Left ventricle myocardium superior (tissue), 1 donor: ENCODE results near the gene ZNF385D. TPM values are rescaled to one million over a fixed set of nuclear protein-coding genes. Genes with fewer than 3 reads are reported as not detected.

Source experiments
- ATAC-seq: fragments of 200-7000 bp; cut with Tn5 transposase; one replicate; pipeline ENCODE4 v1.9.1; 2020; ENCODE audit warnings: mild to moderate bottlenecking, moderate library complexity
- DNase-seq: peaks from one replicate; pipeline ENCODE4 v3.0.0-alpha.2; 2020
- intact Hi-C: fragments of 100-400 bp; cut with micrococcal nuclease; formaldehyde crosslinking; loops from one replicate; pipeline ENCODE4 v1.11.0; 2022
- total RNA-seq: library from RNA; stranded (reverse); fragmentation: NEBNext Ultra II Directional; extraction: Animal tissue kit (Norgen Biotek cat#: 25700); gene quantifications from one replicate; pipeline ENCODE4 v1.2.1, GENCODE V29; 2021
- donor health status: DM: no; HTN: yes; CAD: no; lungs with severe emphysema.

The ZNF385D gene
- total RNA-seq, 1 donor from 2014 or later = 2.8 TPM

DNA sequence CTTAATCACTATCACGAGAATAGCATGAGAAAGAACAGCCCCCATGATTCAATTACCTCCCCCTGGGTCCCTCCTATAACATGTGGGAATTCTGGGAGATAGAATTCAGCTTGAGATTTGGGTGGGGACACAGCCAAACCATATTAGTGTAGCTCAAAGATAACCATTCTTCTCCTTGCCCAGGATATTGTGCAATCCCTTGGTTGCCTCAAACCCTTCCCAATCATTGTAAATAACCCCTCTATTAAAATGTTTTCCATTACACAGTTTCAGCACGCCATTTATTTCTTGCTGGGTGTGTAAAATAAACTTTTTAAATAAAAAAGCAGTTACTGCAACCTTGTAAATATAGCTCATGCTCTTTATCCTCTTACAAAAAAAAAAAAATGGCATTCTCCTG, 47.7 kb downstream of the ZNF385D start:
- ATAC-seq (no peak), DNase-seq (no peak)
- intact Hi-C loops = no loop called here

- intact Hi-C loops = no loop called here
- no peak for DNase-seq
- ATAC-seq = no peak
These were observed 53.3 kb downstream of the ZNF385D start for GRCh38 chr3:21697707-21698106.

- no peak for ATAC-seq
- intact Hi-C loops = no loop called here
- no peak for DNase-seq
These were observed 56.5 kb downstream of the ZNF385D start for GRCh38 chr3:21694506-21694905.

DNA sequence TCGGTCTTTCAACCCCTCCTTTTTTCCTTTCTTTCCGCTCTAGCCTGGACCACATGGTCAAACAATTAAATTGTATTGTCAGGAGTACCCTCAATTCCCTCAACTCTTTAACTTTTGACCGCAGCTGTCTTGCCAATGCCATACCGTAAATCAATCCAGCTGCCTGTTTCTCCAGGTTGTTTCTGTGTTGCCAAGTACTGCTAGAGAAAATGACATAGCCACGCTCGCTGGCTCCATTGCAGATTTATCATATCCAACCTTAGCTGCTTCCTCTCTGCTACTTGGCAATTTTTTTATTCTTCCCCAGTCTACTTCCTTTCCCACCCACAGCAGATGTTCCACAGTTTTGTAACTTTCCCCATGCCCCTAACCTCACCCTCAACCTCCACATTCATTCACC, 60.0 kb downstream of the ZNF385D start:
- ATAC-seq (no peak), DNase-seq (no peak)
- intact Hi-C loops = no loop called here

GRCh38 chr3:21682206-21682605, 68.8 kb downstream of the ZNF385D start:
- ATAC-seq (no peak), DNase-seq (no peak)
- intact Hi-C loops = no loop called here

DNA sequence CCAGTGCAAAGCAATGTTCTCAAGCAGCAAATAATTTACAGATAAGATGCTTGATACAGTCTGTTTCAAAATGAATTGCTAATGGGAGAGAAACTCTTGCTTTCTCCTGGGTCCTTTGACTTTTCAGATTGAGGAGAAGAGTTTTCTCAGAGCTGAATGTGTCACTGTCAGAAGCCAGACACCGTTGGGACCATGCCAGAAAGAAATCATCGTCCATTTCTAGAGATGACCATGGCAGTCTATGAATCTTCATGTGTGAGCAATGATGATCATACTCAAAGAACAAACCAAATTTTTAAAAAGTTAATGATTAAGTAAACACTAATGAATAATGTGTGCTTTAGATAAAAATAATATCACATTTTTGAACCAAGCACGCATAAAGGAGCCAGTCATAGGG, 77.6 kb downstream of the ZNF385D start:
- intact Hi-C loops = no loop called here
- ATAC-seq = no peak
- no peak for DNase-seq

GRCh38 chr3:21672303-21672702, 78.7 kb downstream of the ZNF385D start:
- ATAC-seq = no peak
- DNase-seq = no peak
- intact Hi-C loops = no loop called here

GRCh38 chr3:21670386-21670785, 80.6 kb downstream of the ZNF385D start:
- ATAC-seq (no peak), DNase-seq (no peak)
- intact Hi-C loops = no loop called here

DNA sequence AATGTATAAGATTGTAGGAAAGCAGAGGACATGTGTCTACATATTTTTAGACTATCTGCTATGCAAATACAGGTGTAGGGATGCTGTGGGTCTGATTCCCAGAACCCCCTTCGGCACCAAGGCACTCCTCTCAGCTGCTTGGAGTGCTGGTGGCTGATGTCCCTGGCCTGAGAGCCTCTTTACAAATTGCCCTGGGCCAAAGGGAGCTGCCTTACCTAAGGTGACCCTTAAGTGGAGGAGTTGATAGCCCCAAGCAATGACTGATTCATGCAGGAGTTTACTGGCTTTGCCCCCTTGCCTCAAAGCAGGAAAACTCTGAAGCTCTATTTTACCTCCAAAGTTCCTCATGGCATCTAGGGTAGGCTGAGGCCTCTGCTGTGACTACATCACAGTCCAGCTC, 83.0 kb downstream of the ZNF385D start:
- DNase-seq = no peak
- intact Hi-C loops = no loop called here
- ATAC-seq = no peak

DNA sequence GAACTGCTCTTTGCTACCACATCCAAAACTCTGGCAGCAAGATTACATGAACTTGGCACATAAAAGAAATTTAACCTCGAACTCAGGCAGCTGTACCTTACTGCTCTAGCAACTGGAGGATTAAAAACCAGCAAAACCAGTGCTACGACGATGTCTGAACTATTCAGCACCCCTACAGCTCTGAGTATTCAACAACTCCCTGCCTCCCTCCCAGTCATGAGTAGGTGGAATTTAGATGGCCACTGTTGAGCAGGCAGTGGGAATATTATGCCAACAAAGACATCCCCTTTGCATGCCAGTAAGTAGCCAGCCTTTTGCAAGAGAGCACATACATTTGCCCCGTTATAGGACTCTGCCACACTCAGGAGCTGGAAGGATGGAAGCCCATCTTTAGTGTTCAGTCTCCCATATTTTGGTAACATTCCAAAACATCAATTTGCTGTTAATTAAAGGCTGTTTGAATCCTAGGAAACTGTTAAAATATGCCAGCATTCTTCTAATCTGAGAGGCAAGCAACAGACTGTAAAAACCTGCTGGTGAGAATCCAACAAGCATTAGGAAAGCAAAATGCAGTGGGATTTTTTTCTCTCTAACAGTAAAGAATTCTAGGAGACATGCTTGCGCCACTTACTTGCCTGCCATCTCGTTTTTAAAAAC, 85.4 kb downstream of the ZNF385D start:
- no peak for DNase-seq
- intact Hi-C loops = no loop called here
- ATAC-seq = no peak

DNA sequence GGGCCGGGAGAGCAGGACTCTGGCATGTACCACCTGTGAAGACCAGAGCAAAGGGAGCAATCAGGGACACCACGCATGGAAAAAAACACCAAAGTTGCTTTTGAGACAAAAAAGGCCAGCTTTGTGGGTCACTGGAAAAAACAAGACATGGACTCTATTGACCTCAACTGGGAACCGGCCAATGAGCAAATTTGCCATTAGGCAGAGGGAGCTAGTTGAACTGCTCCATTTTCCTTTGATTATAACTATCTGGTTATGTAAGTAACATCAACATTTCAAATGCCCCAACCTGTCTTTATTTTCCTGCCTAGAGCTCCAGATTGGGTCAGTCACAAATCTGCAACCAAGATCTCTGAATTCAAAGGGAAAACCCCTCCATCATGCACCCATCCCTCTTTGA, 86.0 kb downstream of the ZNF385D start:
- no peak for ATAC-seq
- intact Hi-C loops = no loop called here
- DNase-seq = no peak

GRCh38 chr3:21662403-21662802, 88.6 kb downstream of the ZNF385D start:
- ATAC-seq (no peak), DNase-seq (no peak)
- intact Hi-C loops = no loop called here

DNA sequence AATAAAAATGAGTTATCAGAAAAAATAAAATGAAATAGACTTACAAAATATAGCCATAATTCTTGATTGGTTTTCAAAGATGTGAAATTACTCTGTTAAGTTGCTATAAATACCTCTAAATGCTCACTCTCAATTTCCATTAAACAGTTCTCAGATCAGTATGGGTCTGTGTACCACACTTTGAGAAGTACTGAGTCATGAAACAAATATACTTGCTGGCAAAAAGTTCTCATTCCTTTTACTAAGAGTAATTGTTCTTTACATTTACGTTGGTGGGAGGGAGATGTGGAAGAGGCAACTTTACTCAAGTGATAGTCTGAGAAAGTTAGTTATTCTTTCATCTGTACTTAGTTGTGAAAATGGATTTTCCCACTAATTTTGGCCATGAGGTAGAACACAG, 96.3 kb downstream of the ZNF385D start:
- intact Hi-C loops = no loop called here
- no peak for ATAC-seq
- no peak for DNase-seq

GRCh38 chr3:21654241-21654640, 96.8 kb downstream of the ZNF385D start:
- no peak for DNase-seq
- no peak for ATAC-seq
- intact Hi-C loops = no loop called here

- intact Hi-C loops = no loop called here
- ATAC-seq = no peak
- no peak for DNase-seq
These were observed 101.5 kb downstream of the ZNF385D start for GRCh38 chr3:21649519-21649918.

DNA sequence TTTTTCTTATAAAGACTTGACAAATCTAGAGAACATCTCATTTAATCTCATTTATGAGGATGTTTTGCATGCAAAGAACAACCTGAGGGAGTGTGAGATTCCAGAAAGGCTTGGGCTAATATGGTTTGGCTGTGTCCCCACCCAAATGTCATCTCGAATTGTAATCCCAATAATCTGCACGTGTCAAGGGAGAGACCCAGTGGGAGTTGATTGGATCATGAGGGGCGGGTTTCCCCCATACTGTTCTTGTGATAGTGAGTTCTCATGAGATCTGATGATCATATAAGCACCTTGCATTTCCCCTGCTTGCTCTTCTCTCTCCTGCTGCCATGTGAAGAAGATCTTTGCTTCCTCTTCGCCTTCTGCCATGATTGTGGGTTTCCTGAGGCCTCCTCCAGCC, 103.0 kb downstream of the ZNF385D start:
- DNase-seq (no peak), ATAC-seq (no peak)
- intact Hi-C loops = no loop called here

- ATAC-seq = peak; percentile 97
- intact Hi-C loops = no loop called here
- peak; percentile 76 for DNase-seq
These were observed 105.7 kb downstream of the ZNF385D start for GRCh38 chr3:21645121-21645897.

GRCh38 chr3:21644268-21644667, 106.7 kb downstream of the ZNF385D start:
- intact Hi-C loops = no loop called here
- DNase-seq (no peak), ATAC-seq (no peak)

GRCh38 chr3:21643752-21644151, 107.3 kb downstream of the ZNF385D start:
- intact Hi-C loops = no loop called here
- ATAC-seq = peak; percentile 47

DNA sequence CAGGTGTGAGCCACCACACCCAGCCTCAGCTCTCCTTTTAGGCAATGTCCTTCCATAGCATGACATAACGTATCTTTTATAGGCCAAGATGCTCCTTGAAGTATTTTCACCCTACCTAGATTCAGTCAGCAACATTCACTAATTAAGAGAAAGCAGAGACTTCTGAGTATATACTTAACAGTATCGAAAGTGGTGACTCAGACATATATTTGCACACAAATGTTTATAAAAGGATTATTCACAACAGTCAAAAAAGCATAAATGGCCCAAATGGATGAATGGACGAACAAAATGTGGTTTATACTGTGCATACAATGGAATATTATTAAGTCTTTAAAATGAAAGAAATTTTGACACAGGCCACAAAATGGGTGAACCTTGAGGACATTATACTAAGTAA, 108.6 kb downstream of the ZNF385D start:
- intact Hi-C loops = no loop called here
- no peak for ATAC-seq
- DNase-seq = no peak

More at GRCh38 chr3:21643752-21644151, 107.3 kb downstream of the ZNF385D start:
- DNase-seq = no peak

GRCh38 chr3:21641959-21642358, 109.1 kb downstream of the ZNF385D start:
- intact Hi-C loops = no loop called here
- DNase-seq (no peak), ATAC-seq (no peak)
